ENCODE measurements around the gene TMC8.

TMC8 gene

GRCh38 chr17:78159575-78160158, 29.1 kb downstream of the TMC8 start:
- DNase-seq = no peak

- DNase-seq = no peak
Measured at GRCh38 chr17:78163881-78164747, 33.5 kb downstream of the TMC8 start.

GRCh38 chr17:78164748-78165607, 34.4 kb downstream of the TMC8 start:
- no peak for DNase-seq

- DNase-seq = peak; percentile 59
Measured at GRCh38 chr17:78166416-78166815, 35.8 kb downstream of the TMC8 start.

- DNase-seq = peak; percentile 92
Measured at GRCh38 chr17:78168242-78168902, 37.8 kb downstream of the TMC8 start, which contains the start of gene SYNGR2. TSS of gene SYNGR2 (plus strand) at chr17:78168581. CDS start at chr17:78168617, 36 bp downstream.

- peak; percentile 49 for DNase-seq
Measured at GRCh38 chr17:78168903-78169793, 38.6 kb downstream of the TMC8 start.

GRCh38 chr17:78170692-78171590, 40.4 kb downstream of the TMC8 start:
- DNase-seq = no peak

- DNase-seq = peak; percentile 85
Measured at GRCh38 chr17:78171591-78172248, 41.1 kb downstream of the TMC8 start.

- DNase-seq = peak; percentile 85
Measured at GRCh38 chr17:78172249-78173051, 41.9 kb downstream of the TMC8 start.

GRCh38 chr17:78173097-78173715, 42.6 kb downstream of the TMC8 start:
- DNase-seq = no peak

GRCh38 chr17:78174346-78174869, 43.8 kb downstream of the TMC8 start:
- DNase-seq = no peak

GRCh38 chr17:78174870-78175642, 44.5 kb downstream of the TMC8 start:
- DNase-seq = peak; percentile 48

GRCh38 chr17:78175643-78175981, 45.0 kb downstream of the TMC8 start:
- DNase-seq = no peak

GRCh38 chr17:78176548-78177025, 46.0 kb downstream of the TMC8 start:
- peak; percentile 70 for DNase-seq

GRCh38 chr17:78179372-78179771, 48.8 kb downstream of the TMC8 start:
- no peak for DNase-seq

- no peak for DNase-seq
Measured at GRCh38 chr17:78180083-78180482, 49.5 kb downstream of the TMC8 start.

- no peak for DNase-seq
Measured at GRCh38 chr17:78180508-78180907, 49.9 kb downstream of the TMC8 start.

- no peak for DNase-seq
Measured at GRCh38 chr17:78182504-78182903, 51.9 kb downstream of the TMC8 start.

Measured in NCI-H69 (cell line).